WTC11 (cell line): ENCODE results near the gene RHBDL2.

Experiments used
- CREM ChIP-seq: sonication (generic); formaldehyde crosslinking; IDR thresholded peaks from 2 replicates; pipeline ENCODE4 v1.8.1; 2022; ENCODE audit warnings: mild to moderate bottlenecking, missing genetic modification reagents, moderate library complexity
- NR1H2 ChIP-seq: sonication (generic); formaldehyde crosslinking; IDR thresholded peaks from 2 replicates; pipeline ENCODE4 v1.9.0; 2021; ENCODE audit warnings: mild to moderate bottlenecking, moderate library complexity, missing genetic modification reagents
- TEAD4 ChIP-seq: sonication (generic); formaldehyde crosslinking; IDR thresholded peaks from 2 replicates; pipeline ENCODE4 v1.8.0; 2022; ENCODE audit warnings: mild to moderate bottlenecking, missing genetic modification reagents
- TF ChIP-seq, protein P1 (sequence below): fragments of 250-450 bp; sonication (Bioruptor Pico); IDR thresholded peaks from 2 replicates; pipeline ENCODE4 v1.9.0; 2021; ENCODE audit warnings: mild to moderate bottlenecking
- TF ChIP-seq, protein P2 (sequence below): sonication (generic); formaldehyde crosslinking; IDR thresholded peaks from 2 replicates; pipeline ENCODE4 v1.8.1; 2023; ENCODE audit warnings: mild to moderate bottlenecking, missing genetic modification reagents, moderate library complexity
- TF ChIP-seq, protein P3 (sequence below): fragments of 200-600 bp; IDR thresholded peaks from 2 replicates; pipeline ENCODE4 v1.8.0; 2022; ENCODE audit warnings: antibody characterized with exemption
- TF ChIP-seq, protein P4 (sequence below): sonication (generic); formaldehyde crosslinking; IDR thresholded peaks from 2 replicates; pipeline ENCODE4 v1.8.1; 2023; ENCODE audit warnings: mild to moderate bottlenecking, moderate library complexity, missing genetic modification reagents
- TF ChIP-seq, protein P5 (sequence below): sonication (generic); formaldehyde crosslinking; IDR thresholded peaks from 2 replicates; pipeline ENCODE4 v1.8.1; 2023; ENCODE audit warnings: mild to moderate bottlenecking, missing genetic modification reagents

DNA sequence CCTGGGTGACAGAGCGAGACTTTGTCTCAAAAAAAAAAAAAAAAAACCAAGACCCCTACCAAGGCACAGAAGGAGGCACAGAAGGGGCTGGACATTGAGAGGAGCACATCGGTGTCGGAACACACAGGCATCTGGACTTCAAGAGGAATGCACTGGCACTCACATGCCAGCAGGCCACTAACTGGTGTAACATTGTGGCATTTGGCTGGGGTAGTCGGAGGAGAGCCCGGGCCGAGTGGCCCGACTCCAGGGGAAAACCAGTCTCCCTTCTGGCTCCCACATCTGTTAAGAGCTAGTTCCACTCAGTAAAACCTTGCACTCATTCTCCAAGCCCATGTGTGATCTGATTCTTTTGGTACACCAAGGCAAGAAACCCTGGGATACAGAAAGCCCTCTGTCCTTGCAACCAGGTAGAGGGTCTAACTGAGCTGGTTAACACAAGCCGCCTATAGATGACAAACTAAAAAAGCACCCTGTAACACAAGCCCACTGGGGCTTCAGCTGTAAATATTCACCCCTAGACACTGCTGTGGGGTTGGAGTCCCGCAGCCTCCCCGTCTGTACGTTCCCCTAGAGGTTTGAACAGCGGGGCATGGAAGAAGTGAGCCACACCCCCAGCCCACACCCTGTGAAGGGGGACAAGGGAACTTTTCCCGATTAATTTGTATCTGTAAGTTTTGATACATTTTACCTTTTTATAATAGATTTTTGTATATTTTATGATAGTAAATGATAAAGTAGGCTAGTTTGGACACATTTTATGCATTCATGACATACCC lies 32.2 kb upstream of the RHBDL2 start:
- TF ChIP-seq, protein P1, sequence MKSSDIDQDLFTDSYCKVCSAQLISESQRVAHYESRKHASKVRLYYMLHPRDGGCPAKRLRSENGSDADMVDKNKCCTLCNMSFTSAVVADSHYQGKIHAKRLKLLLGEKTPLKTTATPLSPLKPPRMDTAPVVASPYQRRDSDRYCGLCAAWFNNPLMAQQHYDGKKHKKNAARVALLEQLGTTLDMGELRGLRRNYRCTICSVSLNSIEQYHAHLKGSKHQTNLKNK (CRISPR knock-in tag) = no peak
- TF ChIP-seq, protein P2, sequence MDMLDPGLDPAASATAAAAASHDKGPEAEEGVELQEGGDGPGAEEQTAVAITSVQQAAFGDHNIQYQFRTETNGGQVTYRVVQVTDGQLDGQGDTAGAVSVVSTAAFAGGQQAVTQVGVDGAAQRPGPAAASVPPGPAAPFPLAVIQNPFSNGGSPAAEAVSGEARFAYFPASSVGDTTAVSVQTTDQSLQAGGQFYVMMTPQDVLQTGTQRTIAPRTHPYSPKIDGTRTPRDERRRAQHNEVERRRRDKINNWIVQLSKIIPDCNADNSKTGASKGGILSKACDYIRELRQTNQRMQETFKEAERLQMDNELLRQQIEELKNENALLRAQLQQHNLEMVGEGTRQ (CRISPR knock-in tag) = no peak
- TF ChIP-seq NR1H2 (CRISPR knock-in tag) (no peak), CREM (no peak), TEAD4 (CRISPR knock-in tag) (no peak)
- TF ChIP-seq, protein P3, sequence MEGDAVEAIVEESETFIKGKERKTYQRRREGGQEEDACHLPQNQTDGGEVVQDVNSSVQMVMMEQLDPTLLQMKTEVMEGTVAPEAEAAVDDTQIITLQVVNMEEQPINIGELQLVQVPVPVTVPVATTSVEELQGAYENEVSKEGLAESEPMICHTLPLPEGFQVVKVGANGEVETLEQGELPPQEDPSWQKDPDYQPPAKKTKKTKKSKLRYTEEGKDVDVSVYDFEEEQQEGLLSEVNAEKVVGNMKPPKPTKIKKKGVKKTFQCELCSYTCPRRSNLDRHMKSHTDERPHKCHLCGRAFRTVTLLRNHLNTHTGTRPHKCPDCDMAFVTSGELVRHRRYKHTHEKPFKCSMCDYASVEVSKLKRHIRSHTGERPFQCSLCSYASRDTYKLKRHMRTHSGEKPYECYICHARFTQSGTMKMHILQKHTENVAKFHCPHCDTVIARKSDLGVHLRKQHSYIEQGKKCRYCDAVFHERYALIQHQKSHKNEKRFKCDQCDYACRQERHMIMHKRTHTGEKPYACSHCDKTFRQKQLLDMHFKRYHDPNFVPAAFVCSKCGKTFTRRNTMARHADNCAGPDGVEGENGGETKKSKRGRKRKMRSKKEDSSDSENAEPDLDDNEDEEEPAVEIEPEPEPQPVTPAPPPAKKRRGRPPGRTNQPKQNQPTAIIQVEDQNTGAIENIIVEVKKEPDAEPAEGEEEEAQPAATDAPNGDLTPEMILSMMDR = no peak
- TF ChIP-seq, protein P4, sequence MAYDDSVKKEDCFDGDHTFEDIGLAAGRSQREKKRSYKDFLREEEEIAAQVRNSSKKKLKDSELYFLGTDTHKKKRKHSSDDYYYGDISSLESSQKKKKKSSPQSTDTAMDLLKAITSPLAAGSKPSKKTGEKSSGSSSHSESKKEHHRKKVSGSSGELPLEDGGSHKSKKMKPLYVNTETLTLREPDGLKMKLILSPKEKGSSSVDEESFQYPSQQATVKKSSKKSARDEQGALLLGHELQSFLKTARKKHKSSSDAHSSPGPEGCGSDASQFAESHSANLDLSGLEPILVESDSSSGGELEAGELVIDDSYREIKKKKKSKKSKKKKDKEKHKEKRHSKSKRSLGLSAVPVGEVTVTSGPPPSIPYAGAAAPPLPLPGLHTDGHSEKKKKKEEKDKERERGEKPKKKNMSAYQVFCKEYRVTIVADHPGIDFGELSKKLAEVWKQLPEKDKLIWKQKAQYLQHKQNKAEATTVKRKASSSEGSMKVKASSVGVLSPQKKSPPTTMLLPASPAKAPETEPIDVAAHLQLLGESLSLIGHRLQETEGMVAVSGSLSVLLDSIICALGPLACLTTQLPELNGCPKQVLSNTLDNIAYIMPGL (CRISPR knock-in tag) = no peak
- TF ChIP-seq, protein P5, sequence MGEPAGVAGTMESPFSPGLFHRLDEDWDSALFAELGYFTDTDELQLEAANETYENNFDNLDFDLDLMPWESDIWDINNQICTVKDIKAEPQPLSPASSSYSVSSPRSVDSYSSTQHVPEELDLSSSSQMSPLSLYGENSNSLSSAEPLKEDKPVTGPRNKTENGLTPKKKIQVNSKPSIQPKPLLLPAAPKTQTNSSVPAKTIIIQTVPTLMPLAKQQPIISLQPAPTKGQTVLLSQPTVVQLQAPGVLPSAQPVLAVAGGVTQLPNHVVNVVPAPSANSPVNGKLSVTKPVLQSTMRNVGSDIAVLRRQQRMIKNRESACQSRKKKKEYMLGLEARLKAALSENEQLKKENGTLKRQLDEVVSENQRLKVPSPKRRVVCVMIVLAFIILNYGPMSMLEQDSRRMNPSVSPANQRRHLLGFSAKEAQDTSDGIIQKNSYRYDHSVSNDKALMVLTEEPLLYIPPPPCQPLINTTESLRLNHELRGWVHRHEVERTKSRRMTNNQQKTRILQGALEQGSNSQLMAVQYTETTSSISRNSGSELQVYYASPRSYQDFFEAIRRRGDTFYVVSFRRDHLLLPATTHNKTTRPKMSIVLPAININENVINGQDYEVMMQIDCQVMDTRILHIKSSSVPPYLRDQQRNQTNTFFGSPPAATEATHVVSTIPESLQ = no peak
